ENCODE results near the gene CAMP. TPM values are rescaled to one million over a fixed set of nuclear protein-coding genes. Genes with fewer than 3 reads are reported as not detected.
A peak's percentile ranks its signal among the peaks of the same experiment; 100 is the strongest.

CAMP gene
- total and polyA plus RNA-seq, 2 of the 13 experiments (the other 11 are each of a cell fraction or from before 2014, with no cell fraction given), result not detected

- TF ChIP-seq ATF4 (CRISPR knock-in tag; IDR thresholded peaks at IDR 0.05) (peak in 1 of 2 experiments; percentile 67; a peak in 2 of 4 replicates), ZNF562 (CRISPR knock-in tag; IDR thresholded peaks at IDR 0.05; ENCODE audit: borderline replicate concordance) (no peak), ZNF646 (CRISPR knock-in tag; IDR thresholded peaks at IDR 0.05) (no peak), ONECUT2 (CRISPR knock-in tag; IDR thresholded peaks at IDR 0.05) (no peak), ZNF768 (CRISPR knock-in tag; IDR thresholded peaks at IDR 0.05) (peak; percentile 52; the same call in 1 of the 2 replicates), PTBP1 (IDR thresholded peaks at IDR 0.05; ENCODE audit: low read depth, low read length, poor library complexity, severe bottlenecking) (no peak), BRCA1 (CRISPR knock-in tag; IDR thresholded peaks at IDR 0.05) (no peak), SOX13 (IDR thresholded peaks at IDR 0.05) (no peak), SOX13 (CRISPR knock-in tag; conservative IDR thresholded peaks at IDR 0.05 in 1 of 2, IDR thresholded peaks at IDR 0.05 in 1 of 2) (no peak), ZNF720 (CRISPR knock-in tag; IDR thresholded peaks at IDR 0.05) (no peak), HDAC6 (IDR thresholded peaks at IDR 0.05; ENCODE audit: low read depth, low read length) (no peak), MTF2 (CRISPR knock-in tag; IDR thresholded peaks at IDR 0.05; ENCODE audit: borderline replicate concordance) (no peak), YEATS2 (CRISPR knock-in tag; IDR thresholded peaks at IDR 0.05; ENCODE audit: borderline replicate concordance) (no peak), ZNF326 (CRISPR knock-in tag; IDR thresholded peaks at IDR 0.05; ENCODE audit: borderline replicate concordance) (no peak), TGIF2 (CRISPR knock-in tag; IDR thresholded peaks at IDR 0.05) (no peak), SCMH1 (CRISPR knock-in tag; IDR thresholded peaks at IDR 0.05; ENCODE audit: borderline replicate concordance) (no peak), ZNF17 (CRISPR knock-in tag; IDR thresholded peaks at IDR 0.05) (no peak), ZNF530 (CRISPR knock-in tag; IDR thresholded peaks at IDR 0.05; ENCODE audit: low read depth) (no peak), FOSL2 (CRISPR knock-in tag; IDR thresholded peaks at IDR 0.05) (peak; percentile 25; the same call in 1 of the 2 replicates)
Observed at GRCh38 chr3:48222616-48223513, at the start of gene CAMP (continued).

Data from HepG2 (cell line).